Activated CD4-positive, alpha-beta T cell treated with anti-CD3 and anti-CD28 coated beads for 4 hours (primary cell): Measurements from ENCODE around the gene TFB2M.

Experiments used
- DNase-seq, 2 donors: peaks; one replicate each; pipeline ENCODE4 v3.0.0-alpha.2; 2020

The TFB2M gene

GRCh38 chr1:246550402-246550801 lies 15.7 kb downstream of the TFB2M start:
- no peak for DNase-seq

GRCh38 chr1:246549665-246550064 lies 16.4 kb downstream of the TFB2M start:
- no peak for DNase-seq

DNA sequence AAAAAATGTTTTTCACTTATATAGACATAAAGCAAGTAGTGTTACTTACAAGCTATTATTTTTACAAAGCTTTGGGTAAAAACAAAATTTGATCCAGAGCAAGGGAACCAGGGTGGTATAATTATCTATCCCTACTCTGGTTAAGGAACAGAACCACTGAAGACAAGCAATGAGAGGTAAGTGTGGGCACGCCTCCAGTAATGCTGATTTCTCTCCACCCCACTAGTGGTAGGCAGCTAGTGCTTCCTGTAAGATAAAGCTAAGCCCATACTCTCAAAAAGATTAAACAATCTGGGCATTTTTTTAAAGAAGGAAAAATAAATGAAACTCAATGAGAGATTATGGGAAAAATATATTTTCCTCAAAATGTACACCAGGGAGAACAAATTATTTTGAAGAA lies 22.1 kb downstream of the TFB2M start:
- no peak for DNase-seq

GRCh38 chr1:246540738-246541491 lies 25.1 kb downstream of the TFB2M start:
- DNase-seq = no peak

GRCh38 chr1:246537887-246538286 lies 28.2 kb downstream of the TFB2M start:
- DNase-seq = no peak

DNA sequence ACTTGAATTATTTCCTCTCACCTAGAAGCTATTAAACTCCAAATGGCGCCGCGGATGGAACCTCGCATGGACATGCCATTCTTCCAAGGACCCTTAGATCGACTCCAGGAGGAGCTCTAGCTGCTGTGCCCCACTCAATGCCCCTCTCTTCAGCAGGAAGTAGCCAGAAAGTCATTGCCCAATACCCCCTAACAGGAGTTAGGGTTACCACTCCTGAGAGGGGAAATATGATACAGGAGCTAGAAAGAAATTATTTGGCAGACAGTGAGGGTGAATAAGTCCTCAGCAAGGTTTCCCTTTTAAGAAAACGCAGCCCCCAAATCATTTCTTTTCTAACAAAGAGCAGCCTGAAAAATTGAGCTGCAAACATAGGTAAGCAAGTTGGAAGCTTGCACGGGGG lies 28.6 kb downstream of the TFB2M start:
- no peak for DNase-seq

- no peak for DNase-seq
Observed at GRCh38 chr1:246534114-246534513, 31.9 kb downstream of the TFB2M start.

DNA sequence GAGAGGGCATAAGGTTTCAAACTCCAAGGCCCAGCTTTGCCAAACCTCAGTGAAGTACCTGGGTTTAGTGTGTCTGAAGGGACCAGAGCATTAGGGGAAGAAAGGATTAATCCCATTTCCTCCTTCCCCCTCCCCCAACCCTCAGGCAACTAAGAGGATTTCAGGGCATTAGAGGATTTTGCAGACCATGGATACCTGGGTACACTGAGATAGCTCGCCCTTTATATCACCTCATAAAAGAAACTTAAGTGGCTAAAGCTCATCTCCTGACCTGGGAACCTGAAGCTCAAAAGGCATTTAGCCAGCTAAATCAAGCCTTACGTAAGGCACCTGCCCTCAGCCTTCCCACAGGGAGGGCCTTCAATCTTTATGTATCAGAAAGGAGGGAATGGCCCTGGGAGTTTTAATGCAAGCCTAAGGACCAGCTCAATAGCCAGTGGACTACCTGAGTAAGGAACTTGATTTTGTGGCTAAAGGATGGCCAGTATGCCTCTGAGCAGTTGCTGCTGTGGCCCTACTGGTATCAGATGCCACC lies 32.6 kb downstream of the TFB2M start:
- DNase-seq = no peak

- DNase-seq = no peak
Observed at GRCh38 chr1:246532519-246532918, 33.5 kb downstream of the TFB2M start.

GRCh38 chr1:246530482-246530881 lies 35.6 kb downstream of the TFB2M start:
- no peak for DNase-seq

DNA sequence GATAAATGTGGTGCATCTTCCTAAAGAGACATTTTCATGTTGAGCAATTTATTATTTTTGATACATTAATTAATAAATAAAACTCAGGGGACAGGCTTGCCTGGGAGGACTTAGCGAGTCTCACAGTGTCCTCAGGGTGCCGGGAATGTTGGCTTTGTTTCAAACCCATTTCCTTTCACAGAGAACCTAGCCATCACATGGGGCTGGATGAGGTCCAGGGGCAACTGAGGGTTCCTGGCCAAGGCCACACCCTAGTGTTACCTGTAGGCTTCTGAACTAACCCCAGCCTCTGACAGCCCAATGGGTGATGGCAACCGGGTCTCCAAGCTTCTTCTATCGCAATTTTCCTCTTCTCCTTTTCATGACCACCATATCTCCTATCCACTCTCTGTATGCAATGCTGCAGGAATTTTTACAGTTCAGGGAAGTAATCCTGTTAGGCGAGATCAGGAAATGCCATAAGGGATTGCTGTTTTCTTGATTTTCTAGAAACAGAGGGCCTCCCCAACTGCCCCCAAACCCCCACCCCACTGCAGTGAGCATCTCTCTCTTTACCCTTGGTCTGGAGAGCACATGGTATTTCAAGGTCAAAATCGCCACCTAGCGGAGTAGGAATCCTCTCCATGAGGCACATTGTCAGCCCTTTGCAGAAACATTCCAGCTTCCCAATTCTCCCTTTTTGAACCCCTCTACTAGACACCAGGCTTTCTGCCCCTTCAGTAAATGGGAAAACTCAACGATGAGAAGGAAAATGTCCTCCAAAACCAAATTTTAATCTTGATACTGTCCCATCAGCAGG lies 36.9 kb downstream of the TFB2M start:
- DNase-seq = no peak

DNA sequence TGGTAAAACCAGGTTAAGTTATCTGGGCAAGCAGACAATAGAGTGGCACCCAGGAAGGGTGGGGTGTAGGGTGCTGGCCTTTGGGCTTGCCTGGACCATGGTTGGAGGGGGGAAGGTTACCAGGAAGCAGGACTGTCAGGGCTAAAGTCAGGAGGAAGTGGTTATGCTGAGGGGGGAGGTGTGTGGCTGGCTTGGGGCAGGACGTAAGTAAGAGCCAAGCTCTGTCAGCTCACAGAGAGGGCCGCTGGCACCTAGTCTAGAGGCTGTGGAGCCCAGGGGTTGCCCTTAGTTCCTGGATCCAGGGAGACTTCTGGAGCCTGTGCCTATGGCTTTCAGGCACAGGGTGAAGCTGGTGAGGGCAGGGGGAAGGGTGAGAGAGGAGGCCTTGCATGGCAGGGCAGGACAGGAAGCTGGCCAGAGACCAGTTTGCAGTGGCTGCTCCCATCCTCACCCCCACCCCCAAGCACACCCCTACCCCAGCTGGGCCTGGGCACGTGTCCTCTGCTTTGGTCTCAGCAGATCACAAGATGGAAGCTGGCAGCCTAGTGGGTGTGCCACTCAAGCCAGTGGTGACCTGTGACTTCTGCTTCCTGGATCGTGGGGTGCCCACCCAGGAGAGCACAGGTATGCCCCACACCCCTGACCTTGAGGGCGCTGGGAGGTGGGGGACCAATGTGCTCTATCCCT lies 38.5 kb downstream of the TFB2M start:
- no peak for DNase-seq

DNA sequence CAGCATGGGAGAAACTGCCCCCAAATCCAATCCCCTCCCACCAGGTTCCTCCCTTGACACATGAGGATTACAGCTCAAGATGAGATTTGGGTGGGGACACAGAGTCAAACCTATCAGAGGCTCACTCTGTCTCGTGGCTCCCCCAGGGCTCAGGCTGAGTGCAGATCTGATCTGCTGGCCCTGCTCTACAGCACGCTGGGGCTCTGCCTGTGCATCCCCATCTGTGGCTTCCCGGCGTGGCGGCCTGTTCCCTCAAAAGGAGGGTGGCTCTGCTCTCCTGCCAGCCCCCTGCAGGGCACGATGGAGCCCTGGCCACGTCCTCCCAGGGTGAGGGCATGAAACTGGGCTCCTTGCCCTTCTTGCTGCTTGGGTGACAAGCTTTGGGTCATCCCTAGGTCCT lies 39.1 kb downstream of the TFB2M start:
- no peak for DNase-seq

DNA sequence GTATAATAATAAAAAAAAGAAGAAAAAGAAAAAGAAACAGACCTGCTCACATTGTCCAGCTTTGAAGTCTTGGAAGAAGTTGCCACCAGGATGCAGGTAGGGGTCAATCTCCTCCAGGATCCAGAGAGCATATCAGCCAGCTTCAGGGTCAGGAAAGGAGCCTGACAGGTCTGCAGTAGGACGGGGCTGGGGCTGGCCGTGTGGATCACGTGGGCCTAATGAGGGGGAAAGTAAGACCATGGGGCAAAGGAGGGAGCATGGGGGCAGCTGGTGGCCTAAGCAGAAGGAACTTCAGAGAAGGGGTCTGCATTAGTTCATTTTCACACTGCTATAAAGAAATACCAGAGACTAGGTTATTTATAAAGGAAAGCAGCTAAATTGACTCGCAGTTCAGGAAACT lies 39.7 kb downstream of the TFB2M start:
- no peak for DNase-seq

GRCh38 chr1:246519514-246519913 lies 46.5 kb downstream of the TFB2M start:
- no peak for DNase-seq

DNA sequence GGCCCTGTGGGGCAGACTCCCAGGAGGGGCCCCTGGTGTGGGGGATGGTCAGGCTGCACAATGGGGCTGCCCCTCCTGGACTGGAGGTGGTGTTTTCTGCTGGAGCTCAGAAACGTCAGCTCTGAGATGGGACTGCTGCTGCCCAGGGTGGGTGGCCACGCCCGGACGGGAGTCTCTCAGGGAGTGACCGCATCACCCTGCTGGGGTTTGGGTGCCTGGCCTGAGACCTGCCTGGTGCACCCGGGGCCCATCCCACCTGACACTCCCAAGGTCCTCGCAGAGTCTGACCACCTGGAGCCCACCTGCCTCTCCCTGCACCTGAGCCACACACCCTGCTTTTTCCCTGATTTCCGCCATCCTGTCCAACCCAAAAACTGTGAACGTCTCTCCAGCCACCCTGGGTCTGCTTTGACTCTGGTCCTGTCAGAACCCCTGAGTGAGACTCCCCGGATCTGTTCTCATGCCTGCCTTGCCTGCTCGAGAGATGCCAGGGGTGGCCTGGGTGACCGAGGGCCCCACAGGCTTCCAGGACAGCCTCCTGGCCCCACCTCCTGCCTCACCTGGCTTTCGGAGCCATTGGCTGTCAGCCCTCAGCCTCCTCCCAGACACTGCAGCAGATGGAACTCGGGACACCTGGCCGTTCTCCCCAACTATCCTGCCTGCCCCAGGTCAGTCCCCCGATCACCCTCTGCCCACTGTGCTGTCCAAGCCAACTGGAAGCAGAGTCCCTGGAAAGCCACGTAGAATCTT lies 47.4 kb downstream of the TFB2M start:
- no peak for DNase-seq

DNA sequence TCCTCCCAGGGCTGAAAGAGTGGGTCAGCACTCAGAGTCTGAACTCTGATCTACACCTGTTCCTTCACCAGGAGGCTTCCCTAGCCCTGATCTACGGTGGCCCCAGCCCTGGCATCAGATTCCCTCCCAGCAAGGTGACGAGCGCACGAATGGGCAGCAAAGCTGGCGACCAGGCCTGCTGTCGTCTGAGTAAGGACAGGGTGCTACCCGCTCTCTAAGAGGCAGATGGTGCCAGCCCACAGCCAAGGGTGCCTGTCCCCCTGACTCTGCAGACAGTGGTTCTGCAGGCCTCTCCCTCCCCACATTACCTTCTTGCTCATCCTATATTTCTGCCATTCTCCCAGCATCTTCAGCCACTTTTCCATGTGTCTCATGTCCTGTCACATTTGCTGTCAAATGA lies 48.7 kb downstream of the TFB2M start:
- DNase-seq = no peak

DNA sequence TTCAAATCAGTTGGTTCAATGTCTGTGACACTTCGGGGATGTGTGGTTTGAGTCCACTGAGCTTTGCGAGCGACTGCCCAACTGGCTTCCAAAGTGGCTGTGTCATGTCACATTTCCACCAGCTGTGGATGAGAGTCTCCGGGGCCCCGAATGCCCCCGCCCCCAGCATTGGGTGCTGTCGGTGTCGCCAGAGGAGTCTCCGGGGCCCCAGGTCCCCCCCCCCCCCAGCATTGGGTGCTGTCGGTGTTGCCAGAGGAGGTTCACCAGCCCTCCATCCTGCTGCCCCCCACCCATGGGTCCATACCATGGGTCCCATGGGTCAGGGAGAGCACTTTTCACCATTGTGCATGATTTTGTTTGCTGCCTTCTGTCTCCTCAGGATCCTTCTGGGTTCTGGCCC lies 49.9 kb downstream of the TFB2M start:
- DNase-seq = no peak

DNA sequence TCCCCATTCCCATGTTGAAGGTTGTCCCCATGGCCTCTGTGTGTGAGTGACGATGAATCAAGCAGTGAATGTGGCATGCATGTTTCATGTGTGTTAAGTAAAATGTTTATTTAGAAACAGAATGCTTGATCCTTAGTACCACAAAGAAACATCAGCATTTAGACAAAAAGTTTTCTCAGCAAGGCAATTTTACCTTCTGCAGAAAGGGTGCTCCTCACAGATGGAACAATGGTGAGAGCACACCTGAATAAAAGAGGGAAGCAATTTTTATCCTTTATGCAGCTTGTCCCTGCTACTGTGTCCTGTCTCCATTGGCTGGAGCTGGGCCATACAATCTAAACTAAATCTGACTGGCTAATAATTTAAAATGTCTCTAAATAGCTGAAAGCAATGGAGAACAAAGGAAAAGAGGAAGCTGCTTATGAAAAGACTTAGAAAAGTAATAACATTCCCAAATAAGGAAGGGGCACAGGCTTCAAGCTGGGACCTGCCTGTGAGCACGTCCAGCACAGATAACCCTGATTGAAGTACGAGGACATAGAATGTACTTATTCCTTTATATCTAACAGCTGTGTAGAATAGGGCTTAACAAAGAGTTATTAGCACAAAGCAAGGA lies 50.6 kb downstream of the TFB2M start:
- DNase-seq = no peak

- no peak for DNase-seq
Observed at GRCh38 chr1:246513619-246514343, 52.3 kb downstream of the TFB2M start.

- DNase-seq = no peak
Observed at GRCh38 chr1:246513041-246513440, 53.0 kb downstream of the TFB2M start.

GRCh38 chr1:246512635-246513034 lies 53.4 kb downstream of the TFB2M start:
- DNase-seq = no peak
